H1 (cell line): ENCODE measurements around the gene ACTR6. TPM values are rescaled to one million over a fixed set of nuclear protein-coding genes. Genes with fewer than 3 reads are reported as not detected.

Experiments used
- BRCA1 ChIP-seq: IDR thresholded peaks from 2 replicates; pipeline ENCODE4 v1.6.1; 2012; ENCODE audit warnings: low read depth, low read length, improper control_type of control experiment
- CTBP2 ChIP-seq: IDR thresholded peaks from 2 replicates; pipeline ENCODE4 v1.7.0; 2011; ENCODE audit warnings: borderline replicate concordance, mild to moderate bottlenecking, moderate library complexity, mixed read lengths, low read length; ENCODE audit not compliant: insufficient read depth, insufficient read length
- EP300 ChIP-seq, 2 experiments: IDR thresholded peaks; 1 replicate in 1 of 2; 2 replicates in 1 of 2; pipeline ENCODE4 v1.6.1; 2011 to 2012; ENCODE audit warnings: low read depth in 2 of 2, low read length in 2 of 2, mild to moderate bottlenecking in 2 of 2, borderline replicate concordance in 1 of 2, inconsistent platforms in 1 of 2, moderate library complexity in 1 of 2
- HDAC6 ChIP-seq: IDR thresholded peaks from one replicate; pipeline ENCODE4 v1.7.1; 2012; ENCODE audit warnings: low read depth, mild to moderate bottlenecking, inconsistent platforms, low read length, moderate library complexity
- KDM4A ChIP-seq: IDR thresholded peaks from one replicate; pipeline ENCODE4 v1.7.1; 2012; ENCODE audit warnings: low read depth, mild to moderate bottlenecking, moderate library complexity, low read length, inconsistent platforms; ENCODE audit not compliant: severe bottlenecking
- KDM5A ChIP-seq: fragments of 200-600 bp; IDR thresholded peaks from 2 replicates; pipeline ENCODE4 v1.7.1; 2012; ENCODE audit warnings: mild to moderate bottlenecking, low read length, inconsistent platforms, mixed read lengths
- MAFK ChIP-seq: IDR thresholded peaks from 2 replicates; pipeline ENCODE4 v1.6.1; 2012; ENCODE audit warnings: low read depth, mild to moderate bottlenecking, improper control_type of control experiment, low read length
- RXRA ChIP-seq: IDR thresholded peaks from 2 replicates; pipeline ENCODE4 v1.6.1; 2011; ENCODE audit warnings: low read depth, mild to moderate bottlenecking, low read length, moderate library complexity; ENCODE audit not compliant: insufficient read depth
- TAF7 ChIP-seq: optimal IDR thresholded peaks from 2 replicates; pipeline ENCODE3; 2011; ENCODE audit warnings: low read depth, mild to moderate bottlenecking, inconsistent platforms, low read length, moderate library complexity, borderline replicate concordance
- TEAD4 ChIP-seq: IDR thresholded peaks from 2 replicates; pipeline ENCODE4 v1.6.1; 2012; ENCODE audit warnings: low read depth, low read length, inconsistent platforms, mixed read lengths
- ZNF274 ChIP-seq: IDR thresholded peaks from 2 replicates; pipeline ENCODE4 v1.7.0; 2012; ENCODE audit warnings: low read length, borderline replicate concordance; ENCODE audit errors: extremely low read depth
- polyA plus RNA-seq, 7 experiments: library from polyadenylated mRNA; depleted of rRNA in 3 of 7; stranded (reverse) in 5 of 7; unstranded in 2 of 7; fragments of >200 nt in 5 of 7; fragments of 200-250 nt in 2 of 7; gene quantifications; 1 replicate in 5 of 7; 2 replicates in 1 of 7; 4 replicates in 1 of 7; pipeline versions ENCODE4 v1.2.1 to v1.2.3, GENCODE V29; 2011 to 2013; ENCODE audit warnings: missing spikeins in 2 of 7, mixed read lengths in 2 of 7
- total RNA-seq: library from RNA; stranded (reverse); fragmentation: NEBNext Ultra II Directional; extraction: Animal tissue kit (Norgen Biotek cat#: 25700); gene quantifications from 2 replicates; pipeline ENCODE4 v1.2.1, GENCODE V29; 2021
- TF ChIP-seq, protein P1 (sequence below): fragments of 300-600 bp; sonication (generic); IDR thresholded peaks from 2 replicates; pipeline ENCODE4 v1.7.1; 2012; ENCODE audit warnings: low read length, moderate library complexity, mild to moderate bottlenecking, inconsistent platforms; ENCODE audit not compliant: insufficient replicate concordance

Gene ACTR6
- total and polyA plus RNA-seq, 2 of the 8 experiments (the other 6 are each of a cell fraction or from before 2014, with no cell fraction given) = 10.2 to 36.8 TPM

GRCh38 chr12:100166232-100166631 lies 34.4 kb upstream of the ACTR6 start (continued):
- TF ChIP-seq, protein P1, sequence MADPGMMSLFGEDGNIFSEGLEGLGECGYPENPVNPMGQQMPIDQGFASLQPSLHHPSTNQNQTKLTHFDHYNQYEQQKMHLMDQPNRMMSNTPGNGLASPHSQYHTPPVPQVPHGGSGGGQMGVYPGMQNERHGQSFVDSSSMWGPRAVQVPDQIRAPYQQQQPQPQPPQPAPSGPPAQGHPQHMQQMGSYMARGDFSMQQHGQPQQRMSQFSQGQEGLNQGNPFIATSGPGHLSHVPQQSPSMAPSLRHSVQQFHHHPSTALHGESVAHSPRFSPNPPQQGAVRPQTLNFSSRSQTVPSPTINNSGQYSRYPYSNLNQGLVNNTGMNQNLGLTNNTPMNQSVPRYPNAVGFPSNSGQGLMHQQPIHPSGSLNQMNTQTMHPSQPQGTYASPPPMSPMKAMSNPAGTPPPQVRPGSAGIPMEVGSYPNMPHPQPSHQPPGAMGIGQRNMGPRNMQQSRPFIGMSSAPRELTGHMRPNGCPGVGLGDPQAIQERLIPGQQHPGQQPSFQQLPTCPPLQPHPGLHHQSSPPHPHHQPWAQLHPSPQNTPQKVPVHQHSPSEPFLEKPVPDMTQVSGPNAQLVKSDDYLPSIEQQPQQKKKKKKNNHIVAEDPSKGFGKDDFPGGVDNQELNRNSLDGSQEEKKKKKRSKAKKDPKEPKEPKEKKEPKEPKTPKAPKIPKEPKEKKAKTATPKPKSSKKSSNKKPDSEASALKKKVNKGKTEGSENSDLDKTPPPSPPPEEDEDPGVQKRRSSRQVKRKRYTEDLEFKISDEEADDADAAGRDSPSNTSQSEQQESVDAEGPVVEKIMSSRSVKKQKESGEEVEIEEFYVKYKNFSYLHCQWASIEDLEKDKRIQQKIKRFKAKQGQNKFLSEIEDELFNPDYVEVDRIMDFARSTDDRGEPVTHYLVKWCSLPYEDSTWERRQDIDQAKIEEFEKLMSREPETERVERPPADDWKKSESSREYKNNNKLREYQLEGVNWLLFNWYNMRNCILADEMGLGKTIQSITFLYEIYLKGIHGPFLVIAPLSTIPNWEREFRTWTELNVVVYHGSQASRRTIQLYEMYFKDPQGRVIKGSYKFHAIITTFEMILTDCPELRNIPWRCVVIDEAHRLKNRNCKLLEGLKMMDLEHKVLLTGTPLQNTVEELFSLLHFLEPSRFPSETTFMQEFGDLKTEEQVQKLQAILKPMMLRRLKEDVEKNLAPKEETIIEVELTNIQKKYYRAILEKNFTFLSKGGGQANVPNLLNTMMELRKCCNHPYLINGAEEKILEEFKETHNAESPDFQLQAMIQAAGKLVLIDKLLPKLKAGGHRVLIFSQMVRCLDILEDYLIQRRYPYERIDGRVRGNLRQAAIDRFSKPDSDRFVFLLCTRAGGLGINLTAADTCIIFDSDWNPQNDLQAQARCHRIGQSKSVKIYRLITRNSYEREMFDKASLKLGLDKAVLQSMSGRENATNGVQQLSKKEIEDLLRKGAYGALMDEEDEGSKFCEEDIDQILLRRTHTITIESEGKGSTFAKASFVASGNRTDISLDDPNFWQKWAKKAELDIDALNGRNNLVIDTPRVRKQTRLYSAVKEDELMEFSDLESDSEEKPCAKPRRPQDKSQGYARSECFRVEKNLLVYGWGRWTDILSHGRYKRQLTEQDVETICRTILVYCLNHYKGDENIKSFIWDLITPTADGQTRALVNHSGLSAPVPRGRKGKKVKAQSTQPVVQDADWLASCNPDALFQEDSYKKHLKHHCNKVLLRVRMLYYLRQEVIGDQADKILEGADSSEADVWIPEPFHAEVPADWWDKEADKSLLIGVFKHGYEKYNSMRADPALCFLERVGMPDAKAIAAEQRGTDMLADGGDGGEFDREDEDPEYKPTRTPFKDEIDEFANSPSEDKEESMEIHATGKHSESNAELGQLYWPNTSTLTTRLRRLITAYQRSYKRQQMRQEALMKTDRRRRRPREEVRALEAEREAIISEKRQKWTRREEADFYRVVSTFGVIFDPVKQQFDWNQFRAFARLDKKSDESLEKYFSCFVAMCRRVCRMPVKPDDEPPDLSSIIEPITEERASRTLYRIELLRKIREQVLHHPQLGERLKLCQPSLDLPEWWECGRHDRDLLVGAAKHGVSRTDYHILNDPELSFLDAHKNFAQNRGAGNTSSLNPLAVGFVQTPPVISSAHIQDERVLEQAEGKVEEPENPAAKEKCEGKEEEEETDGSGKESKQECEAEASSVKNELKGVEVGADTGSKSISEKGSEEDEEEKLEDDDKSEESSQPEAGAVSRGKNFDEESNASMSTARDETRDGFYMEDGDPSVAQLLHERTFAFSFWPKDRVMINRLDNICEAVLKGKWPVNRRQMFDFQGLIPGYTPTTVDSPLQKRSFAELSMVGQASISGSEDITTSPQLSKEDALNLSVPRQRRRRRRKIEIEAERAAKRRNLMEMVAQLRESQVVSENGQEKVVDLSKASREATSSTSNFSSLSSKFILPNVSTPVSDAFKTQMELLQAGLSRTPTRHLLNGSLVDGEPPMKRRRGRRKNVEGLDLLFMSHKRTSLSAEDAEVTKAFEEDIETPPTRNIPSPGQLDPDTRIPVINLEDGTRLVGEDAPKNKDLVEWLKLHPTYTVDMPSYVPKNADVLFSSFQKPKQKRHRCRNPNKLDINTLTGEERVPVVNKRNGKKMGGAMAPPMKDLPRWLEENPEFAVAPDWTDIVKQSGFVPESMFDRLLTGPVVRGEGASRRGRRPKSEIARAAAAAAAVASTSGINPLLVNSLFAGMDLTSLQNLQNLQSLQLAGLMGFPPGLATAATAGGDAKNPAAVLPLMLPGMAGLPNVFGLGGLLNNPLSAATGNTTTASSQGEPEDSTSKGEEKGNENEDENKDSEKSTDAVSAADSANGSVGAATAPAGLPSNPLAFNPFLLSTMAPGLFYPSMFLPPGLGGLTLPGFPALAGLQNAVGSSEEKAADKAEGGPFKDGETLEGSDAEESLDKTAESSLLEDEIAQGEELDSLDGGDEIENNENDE = no peak
- TF ChIP-seq KDM5A = no peak
- TF ChIP-seq TEAD4 = no peak
- no peak for TF ChIP-seq EP300 (IDR thresholded peaks at IDR 0.05; ENCODE audit: borderline replicate concordance in 1 of 2, low read depth in 2 of 2, low read length in 2 of 2)
- TF ChIP-seq BRCA1 = no peak
- no peak for TF ChIP-seq CTBP2
- TF ChIP-seq TAF7 = no peak
- TF ChIP-seq HDAC6 = no peak
- no peak for TF ChIP-seq MAFK
- TF ChIP-seq RXRA = no peak
- no peak for TF ChIP-seq KDM4A
- no peak for TF ChIP-seq ZNF274
